MM.1S (cell line): ENCODE data around the gene UQCR10.

ENCODE experiments used
- EZH2 ChIP-seq: fragments of 300-600 bp; sonication (generic); optimal IDR thresholded peaks from 2 replicates; pipeline ENCODE3; 2017; ENCODE audit warnings: low read depth, mild to moderate bottlenecking, antibody characterized with exemption, low read length, mixed read lengths
- EZH2phosphoT487 ChIP-seq: fragments of 300-600 bp; sonication (generic); IDR thresholded peaks from 2 replicates; pipeline ENCODE4 v1.6.1; 2018; ENCODE audit warnings: antibody characterized with exemption, low read length
- TF ChIP-seq, protein P1 (sequence below): fragments of 300-600 bp; sonication (generic); IDR thresholded peaks from 2 replicates; pipeline ENCODE4 v1.5.1; 2016; ENCODE audit warnings: antibody characterized with exemption, low read length, mixed read lengths

DNA sequence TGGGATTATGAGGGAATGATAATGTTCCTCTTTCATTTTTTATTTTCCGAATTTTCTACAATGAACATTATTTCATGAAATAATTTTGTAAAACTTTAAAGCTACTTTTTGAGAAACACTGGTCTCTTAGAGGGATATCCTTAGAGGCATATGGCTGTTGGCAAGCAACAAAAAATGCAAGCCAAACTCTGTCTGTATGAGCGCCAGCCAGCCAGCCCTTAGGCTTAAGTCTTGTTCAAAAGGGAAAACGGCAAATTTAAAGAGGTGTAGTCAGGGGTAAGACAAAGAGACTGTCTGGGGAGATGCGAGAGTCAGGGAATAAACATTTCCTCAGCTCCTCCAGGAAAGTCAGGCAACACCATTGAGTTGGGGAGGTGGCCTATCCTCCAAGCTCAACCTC is 48.4 kb downstream of the UQCR10 start:
- TF ChIP-seq, protein P1, sequence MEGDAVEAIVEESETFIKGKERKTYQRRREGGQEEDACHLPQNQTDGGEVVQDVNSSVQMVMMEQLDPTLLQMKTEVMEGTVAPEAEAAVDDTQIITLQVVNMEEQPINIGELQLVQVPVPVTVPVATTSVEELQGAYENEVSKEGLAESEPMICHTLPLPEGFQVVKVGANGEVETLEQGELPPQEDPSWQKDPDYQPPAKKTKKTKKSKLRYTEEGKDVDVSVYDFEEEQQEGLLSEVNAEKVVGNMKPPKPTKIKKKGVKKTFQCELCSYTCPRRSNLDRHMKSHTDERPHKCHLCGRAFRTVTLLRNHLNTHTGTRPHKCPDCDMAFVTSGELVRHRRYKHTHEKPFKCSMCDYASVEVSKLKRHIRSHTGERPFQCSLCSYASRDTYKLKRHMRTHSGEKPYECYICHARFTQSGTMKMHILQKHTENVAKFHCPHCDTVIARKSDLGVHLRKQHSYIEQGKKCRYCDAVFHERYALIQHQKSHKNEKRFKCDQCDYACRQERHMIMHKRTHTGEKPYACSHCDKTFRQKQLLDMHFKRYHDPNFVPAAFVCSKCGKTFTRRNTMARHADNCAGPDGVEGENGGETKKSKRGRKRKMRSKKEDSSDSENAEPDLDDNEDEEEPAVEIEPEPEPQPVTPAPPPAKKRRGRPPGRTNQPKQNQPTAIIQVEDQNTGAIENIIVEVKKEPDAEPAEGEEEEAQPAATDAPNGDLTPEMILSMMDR, result no peak
- no peak for TF ChIP-seq EZH2
- no peak for TF ChIP-seq EZH2phosphoT487
